Measurements from ENCODE around the gene TBL3. TPM values are rescaled to one million over a fixed set of nuclear protein-coding genes. Genes with fewer than 3 reads are reported as not detected.

TBL3 gene
- total RNA-seq, 1 experiment from 2014 or later: 42.4 TPM

DNA sequence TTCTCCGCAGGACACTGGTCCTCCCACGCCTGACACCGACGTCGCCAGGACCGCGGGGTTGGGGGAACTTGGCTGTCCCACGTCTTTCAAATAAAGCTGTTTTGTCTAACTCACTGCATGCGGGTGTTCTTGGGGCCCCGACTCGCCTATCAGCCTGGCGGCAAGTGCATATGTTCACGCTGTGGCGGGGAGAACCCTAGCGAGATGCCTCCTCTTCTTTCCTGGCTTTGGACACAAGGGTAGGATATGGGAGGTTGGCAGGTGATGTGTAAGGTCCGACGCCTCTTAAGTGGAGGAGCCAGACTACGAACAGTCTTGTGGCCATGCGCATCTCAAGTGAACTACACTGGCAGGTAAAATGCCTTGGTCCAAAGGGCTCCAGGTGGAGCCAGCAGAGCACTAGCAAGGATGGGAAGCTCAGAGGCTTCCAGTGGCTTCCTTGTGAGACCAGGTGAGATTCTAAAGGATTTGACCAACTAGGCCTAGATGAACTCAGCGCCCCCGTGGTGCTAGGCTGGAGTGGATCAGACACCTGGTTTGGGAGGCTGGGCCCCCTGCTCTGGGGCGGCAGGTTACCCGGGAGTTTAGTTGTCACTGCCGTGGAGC lies 6.4 kb upstream of the TBL3 start:
- DNase-seq (ENCODE audit: low read depth, low spot score) (no peak), ATAC-seq (no peak)
- ChIA-PET POLR2A (interaction anchor here (0.7 to 1.1 kb wide), 2 partner anchors 17 to 82 kb away, joined by 4 to 5 read pairs; partner anchors contain the start of genes NTHL1 and TSC2), CTCF (no interaction called here)
- no peaks in the 10 kb centered on the region for H3K27me3 ChIP-seq (ENCODE audit: control insufficient read depth, insufficient read depth, low read length)
- TF ChIP-seq, protein P1, sequence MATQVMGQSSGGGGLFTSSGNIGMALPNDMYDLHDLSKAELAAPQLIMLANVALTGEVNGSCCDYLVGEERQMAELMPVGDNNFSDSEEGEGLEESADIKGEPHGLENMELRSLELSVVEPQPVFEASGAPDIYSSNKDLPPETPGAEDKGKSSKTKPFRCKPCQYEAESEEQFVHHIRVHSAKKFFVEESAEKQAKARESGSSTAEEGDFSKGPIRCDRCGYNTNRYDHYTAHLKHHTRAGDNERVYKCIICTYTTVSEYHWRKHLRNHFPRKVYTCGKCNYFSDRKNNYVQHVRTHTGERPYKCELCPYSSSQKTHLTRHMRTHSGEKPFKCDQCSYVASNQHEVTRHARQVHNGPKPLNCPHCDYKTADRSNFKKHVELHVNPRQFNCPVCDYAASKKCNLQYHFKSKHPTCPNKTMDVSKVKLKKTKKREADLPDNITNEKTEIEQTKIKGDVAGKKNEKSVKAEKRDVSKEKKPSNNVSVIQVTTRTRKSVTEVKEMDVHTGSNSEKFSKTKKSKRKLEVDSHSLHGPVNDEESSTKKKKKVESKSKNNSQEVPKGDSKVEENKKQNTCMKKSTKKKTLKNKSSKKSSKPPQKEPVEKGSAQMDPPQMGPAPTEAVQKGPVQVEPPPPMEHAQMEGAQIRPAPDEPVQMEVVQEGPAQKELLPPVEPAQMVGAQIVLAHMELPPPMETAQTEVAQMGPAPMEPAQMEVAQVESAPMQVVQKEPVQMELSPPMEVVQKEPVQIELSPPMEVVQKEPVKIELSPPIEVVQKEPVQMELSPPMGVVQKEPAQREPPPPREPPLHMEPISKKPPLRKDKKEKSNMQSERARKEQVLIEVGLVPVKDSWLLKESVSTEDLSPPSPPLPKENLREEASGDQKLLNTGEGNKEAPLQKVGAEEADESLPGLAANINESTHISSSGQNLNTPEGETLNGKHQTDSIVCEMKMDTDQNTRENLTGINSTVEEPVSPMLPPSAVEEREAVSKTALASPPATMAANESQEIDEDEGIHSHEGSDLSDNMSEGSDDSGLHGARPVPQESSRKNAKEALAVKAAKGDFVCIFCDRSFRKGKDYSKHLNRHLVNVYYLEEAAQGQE (IDR thresholded peaks at IDR 0.05; ENCODE audit: insufficient read depth in 1 of 2, low read depth in 2 of 2, low read length in 1 of 2): no peak
- TF ChIP-seq, protein P2, sequence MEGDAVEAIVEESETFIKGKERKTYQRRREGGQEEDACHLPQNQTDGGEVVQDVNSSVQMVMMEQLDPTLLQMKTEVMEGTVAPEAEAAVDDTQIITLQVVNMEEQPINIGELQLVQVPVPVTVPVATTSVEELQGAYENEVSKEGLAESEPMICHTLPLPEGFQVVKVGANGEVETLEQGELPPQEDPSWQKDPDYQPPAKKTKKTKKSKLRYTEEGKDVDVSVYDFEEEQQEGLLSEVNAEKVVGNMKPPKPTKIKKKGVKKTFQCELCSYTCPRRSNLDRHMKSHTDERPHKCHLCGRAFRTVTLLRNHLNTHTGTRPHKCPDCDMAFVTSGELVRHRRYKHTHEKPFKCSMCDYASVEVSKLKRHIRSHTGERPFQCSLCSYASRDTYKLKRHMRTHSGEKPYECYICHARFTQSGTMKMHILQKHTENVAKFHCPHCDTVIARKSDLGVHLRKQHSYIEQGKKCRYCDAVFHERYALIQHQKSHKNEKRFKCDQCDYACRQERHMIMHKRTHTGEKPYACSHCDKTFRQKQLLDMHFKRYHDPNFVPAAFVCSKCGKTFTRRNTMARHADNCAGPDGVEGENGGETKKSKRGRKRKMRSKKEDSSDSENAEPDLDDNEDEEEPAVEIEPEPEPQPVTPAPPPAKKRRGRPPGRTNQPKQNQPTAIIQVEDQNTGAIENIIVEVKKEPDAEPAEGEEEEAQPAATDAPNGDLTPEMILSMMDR (IDR thresholded peaks at IDR 0.05): no peak
- TF ChIP-seq POLR2AphosphoS5 (IDR thresholded peaks at IDR 0.05; ENCODE audit: low read depth, low read length) (no peak), SIN3A (IDR thresholded peaks at IDR 0.05; ENCODE audit: borderline replicate concordance, insufficient read depth, low read depth, low read length) (no peak), TCF7L2 (IDR thresholded peaks at IDR 0.05; ENCODE audit: low read depth, low read length) (no peak)
- H3K4me1 ChIP-seq (ENCODE audit: control insufficient read depth, insufficient read depth, low read length): peaks cover 12% of the 10 kb centered on the region
- H3K36me3 ChIP-seq (ENCODE audit: control insufficient read depth, insufficient read depth, low read length): peaks cover 11% of the 10 kb centered on the region
- peak overlapping the region; percentile 96 for H3K27ac ChIP-seq (ENCODE audit: low read length)
- in situ Hi-C loops (cut with HindIII; ENCODE audit: low pct_unique_long_range_greater_than_20kb, low sequenced_read_pairs): no loop called here
- peak overlapping the region; percentile 99 for H3K4me3 ChIP-seq (ENCODE audit: low read depth in 2 of 2, low read length in 2 of 2)
- H3K9me3 ChIP-seq (ENCODE audit: control insufficient read depth, insufficient read depth, low read depth, low read length): no peaks in the 10 kb centered on the region
- BruUV-seq (replicated peaks): TSS peak; percentile 89
- intact Hi-C loops (cut with micrococcal nuclease; ENCODE audit: unreplicated experiment): no loop called here

DNA sequence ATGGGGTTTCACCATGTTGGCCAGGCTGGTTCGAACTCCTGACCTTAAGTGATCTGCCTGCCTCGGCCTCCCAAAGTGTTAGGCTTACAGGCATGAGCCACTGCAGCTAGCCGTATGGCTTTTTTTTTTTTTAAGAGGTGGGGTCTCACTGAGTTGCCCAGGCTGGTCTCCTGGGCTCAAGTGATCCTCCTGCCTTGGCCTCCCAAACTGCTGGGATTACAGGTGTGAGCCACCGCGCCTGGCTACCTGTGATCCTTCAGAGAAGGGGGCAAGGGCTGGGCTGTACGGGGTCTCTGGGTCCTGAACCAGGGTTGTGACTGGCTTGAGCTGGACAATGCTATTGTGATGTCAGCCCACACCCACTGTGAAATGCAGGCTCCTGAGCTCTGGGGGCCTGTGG lies 5.4 kb upstream of the TBL3 start, which contains the start of gene RNF151:
RNF151 (plus strand) TSS at position 397 of the 400 bp plus-strand sequence. CDS start 26 bp downstream, outside the sequence.
- Histone ChIP-seq H3K4me3 (ENCODE audit: low read depth in 2 of 2, low read length in 2 of 2) (peak within 1 kb of the TSS; percentile 99), H3K9me3 (ENCODE audit: control insufficient read depth, insufficient read depth, low read depth, low read length) (no peaks in the 10 kb centered on the region), H3K27ac (ENCODE audit: low read length) (peak within 1 kb of the TSS; percentile 96), H3K36me3 (ENCODE audit: control insufficient read depth, insufficient read depth, low read length) (peaks cover 11% of the 10 kb centered on the region), H3K4me1 (ENCODE audit: control insufficient read depth, insufficient read depth, low read length) (peaks cover 8% of the 10 kb centered on the region), H3K27me3 (ENCODE audit: control insufficient read depth, insufficient read depth, low read length) (no peaks in the 10 kb centered on the region)
- ChIA-PET POLR2A (interaction anchor here (1.0 kb wide), 1 partner anchor 16 kb away, joined by 8 read pairs; no protein-coding TSS in a partner anchor), CTCF (interaction anchor here (0.5 kb wide), 1 partner anchor 56 kb away, joined by 5 read pairs; no protein-coding TSS in a partner anchor)
- intact Hi-C loops (cut with micrococcal nuclease; ENCODE audit: unreplicated experiment) (no loop called here), in situ Hi-C loops (cut with HindIII; ENCODE audit: low pct_unique_long_range_greater_than_20kb, low sequenced_read_pairs) (no loop called here)
- TF ChIP-seq POLR2AphosphoS5 (IDR thresholded peaks at IDR 0.05; ENCODE audit: low read depth, low read length): no peak
- no peak for TF ChIP-seq SIN3A (IDR thresholded peaks at IDR 0.05; ENCODE audit: borderline replicate concordance, insufficient read depth, low read depth, low read length)
- TF ChIP-seq, protein P2 (IDR thresholded peaks at IDR 0.05): no peak
- TF ChIP-seq TCF7L2 (IDR thresholded peaks at IDR 0.05; ENCODE audit: low read depth, low read length): no peak
- TF ChIP-seq, protein P1 (IDR thresholded peaks at IDR 0.05; ENCODE audit: insufficient read depth in 1 of 2, low read depth in 2 of 2, low read length in 1 of 2): no peak
- no peak for ATAC-seq
- no peak for DNase-seq (ENCODE audit: low read depth, low spot score)
- no TSS peak for BruUV-seq (replicated peaks)
